AG09309 (cell line): Measurements from ENCODE around the gene KRTAP19-1.
"Not testable (repeated sequence)": the region's sequence is repeated elsewhere in the genome, so short reads cannot be mapped to it uniquely, and the experiment has no call there.

Source experiments
- DNase-seq: peaks from one replicate; pipeline ENCODE4 v3.0.0-alpha.2; 2010; ENCODE audit warnings: low read depth
- H3K4me3 ChIP-seq: 2 replicates; pipeline ENCODE4 v1.5.1; 2011; ENCODE audit warnings: mild to moderate bottlenecking, low read depth, low read length, moderate library complexity; ENCODE audit not compliant: control insufficient read depth
- TF ChIP-seq, protein P1 (sequence below): IDR thresholded peaks from 2 replicates; pipeline ENCODE4 v1.5.1; 2011; ENCODE audit warnings: mild to moderate bottlenecking, low read depth, low read length, inconsistent platforms; ENCODE audit not compliant: insufficient read depth, control insufficient read depth; ENCODE audit errors: missing control alignments

KRTAP19-1 gene

DNA sequence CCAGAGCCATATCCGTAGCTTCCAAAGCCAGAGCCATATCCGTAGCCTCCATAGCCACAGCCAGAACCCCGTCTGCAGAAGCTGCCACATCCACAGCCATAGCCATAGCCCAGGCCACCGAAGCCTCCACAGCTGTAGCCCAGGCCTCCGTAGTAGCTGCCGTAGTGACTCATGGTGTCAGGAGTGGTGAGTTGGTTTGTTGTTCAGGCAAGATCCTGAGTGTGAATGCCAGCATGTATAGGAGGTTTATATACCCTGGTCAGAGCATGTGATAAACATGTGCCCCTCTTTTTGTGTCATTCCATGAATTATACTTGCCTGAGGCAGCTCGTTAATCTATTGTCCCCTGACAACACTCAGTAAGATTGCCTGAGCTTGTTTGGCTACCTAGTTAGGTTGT, at the start of gene KRTAP19-1:
TSS of gene KRTAP19-1 (minus strand) at position 223 of the 400 bp plus-strand sequence. CDS start at position 173, 50 bp downstream.
- TF ChIP-seq, protein P1, sequence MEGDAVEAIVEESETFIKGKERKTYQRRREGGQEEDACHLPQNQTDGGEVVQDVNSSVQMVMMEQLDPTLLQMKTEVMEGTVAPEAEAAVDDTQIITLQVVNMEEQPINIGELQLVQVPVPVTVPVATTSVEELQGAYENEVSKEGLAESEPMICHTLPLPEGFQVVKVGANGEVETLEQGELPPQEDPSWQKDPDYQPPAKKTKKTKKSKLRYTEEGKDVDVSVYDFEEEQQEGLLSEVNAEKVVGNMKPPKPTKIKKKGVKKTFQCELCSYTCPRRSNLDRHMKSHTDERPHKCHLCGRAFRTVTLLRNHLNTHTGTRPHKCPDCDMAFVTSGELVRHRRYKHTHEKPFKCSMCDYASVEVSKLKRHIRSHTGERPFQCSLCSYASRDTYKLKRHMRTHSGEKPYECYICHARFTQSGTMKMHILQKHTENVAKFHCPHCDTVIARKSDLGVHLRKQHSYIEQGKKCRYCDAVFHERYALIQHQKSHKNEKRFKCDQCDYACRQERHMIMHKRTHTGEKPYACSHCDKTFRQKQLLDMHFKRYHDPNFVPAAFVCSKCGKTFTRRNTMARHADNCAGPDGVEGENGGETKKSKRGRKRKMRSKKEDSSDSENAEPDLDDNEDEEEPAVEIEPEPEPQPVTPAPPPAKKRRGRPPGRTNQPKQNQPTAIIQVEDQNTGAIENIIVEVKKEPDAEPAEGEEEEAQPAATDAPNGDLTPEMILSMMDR = no peak
- no peak within 1 kb of the TSS for H3K4me3 ChIP-seq
- DNase-seq = no peak

DNA sequence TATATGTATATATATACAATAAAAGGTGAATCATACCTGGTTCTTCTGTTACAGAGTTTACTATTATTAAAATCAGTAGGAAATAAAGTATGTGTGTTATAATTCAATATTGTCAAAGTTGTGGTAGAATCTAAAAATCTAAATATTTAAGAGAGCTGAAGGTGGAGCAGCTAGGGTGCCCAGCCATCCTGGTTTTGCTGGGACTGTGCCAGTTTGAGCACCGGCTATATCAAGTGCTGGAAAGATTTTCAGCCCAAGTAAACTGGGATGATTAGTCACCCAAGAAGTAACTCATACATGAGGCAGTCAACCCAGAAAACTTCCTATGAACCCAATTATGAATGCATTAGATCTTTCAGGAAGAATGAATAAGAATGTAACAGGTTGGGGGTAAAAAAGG, 38.7 kb upstream of the KRTAP19-1 start:
- no peak for DNase-seq
- no peak overlapping the region for H3K4me3 ChIP-seq
- TF ChIP-seq, protein P1 = no peak

DNA sequence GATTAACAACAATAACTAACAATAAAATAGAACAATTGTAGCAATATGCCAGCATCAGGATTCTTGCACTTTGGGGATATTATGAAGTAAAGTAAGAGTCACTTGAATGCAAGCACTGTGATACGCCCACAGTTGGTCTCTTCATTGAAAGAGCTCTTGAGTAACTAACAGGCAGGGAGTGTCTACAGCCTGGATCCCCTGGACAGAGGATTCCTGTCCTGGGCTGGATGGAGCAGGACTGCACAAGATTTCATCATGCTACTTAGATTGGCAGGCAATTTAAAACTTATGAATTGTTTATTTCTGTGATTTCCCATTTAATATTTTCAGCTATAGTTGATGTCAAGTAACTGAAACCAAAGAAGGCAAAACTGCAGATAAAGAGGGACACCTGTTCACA, 35.5 kb upstream of the KRTAP19-1 start:
- TF ChIP-seq, protein P1 = no peak
- no peak overlapping the region for H3K4me3 ChIP-seq
- no peak for DNase-seq

DNA sequence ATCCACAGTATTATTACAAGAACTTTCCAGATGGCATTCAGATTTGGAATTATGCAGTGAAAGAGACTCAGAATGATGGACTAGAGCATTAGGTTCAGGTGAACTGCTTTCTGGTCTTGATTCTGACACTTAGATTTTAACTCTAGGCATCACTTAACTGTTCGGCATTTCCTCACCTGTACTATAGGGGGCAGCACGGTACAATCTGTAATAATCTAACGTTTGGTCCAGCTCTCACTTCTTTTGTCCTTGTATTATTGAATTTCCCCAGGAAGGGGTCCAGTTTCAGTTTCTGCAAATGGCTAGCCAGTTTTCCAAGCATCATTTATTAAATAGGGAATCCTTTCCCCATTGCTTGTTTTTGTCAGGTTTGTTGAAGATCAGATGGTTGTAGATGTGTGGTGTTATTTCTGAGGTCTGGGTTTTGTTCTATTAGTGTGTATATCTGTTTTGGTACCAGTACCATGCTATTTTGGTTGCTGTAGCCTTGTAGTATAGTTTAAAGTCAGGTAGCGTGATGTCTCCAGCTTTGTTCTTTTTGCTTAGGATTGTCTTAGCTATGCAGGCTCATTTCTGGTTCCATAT, 25.5 kb upstream of the KRTAP19-1 start:
- H3K4me3 ChIP-seq, DNase-seq: not testable (repeated sequence)

DNA sequence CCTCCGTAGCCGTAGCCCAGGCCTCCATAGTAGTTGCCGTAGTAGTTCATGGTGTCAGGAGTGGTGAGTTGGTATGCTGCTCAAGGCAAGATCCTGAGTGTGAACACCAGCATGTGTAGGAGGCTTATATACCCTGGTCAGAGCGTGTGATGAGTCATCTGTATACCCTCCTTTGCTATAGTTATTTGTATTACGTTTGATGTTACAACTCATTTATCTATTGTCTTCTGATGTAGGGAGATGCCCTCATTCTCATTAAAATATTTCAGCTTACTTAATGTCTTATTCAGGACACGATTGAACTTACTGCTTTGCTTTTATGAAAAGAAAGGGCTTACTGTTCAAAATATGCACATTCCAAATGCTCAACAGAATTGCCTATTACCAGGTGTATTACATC, 21.9 kb upstream of the KRTAP19-1 start, which contains the start of gene KRTAP19-5:
TSS of gene KRTAP19-5 (minus strand) at position 101 of the 400 bp plus-strand sequence. CDS start at position 50, 51 bp downstream.
- H3K4me3 ChIP-seq = no peak within 1 kb of the TSS
- no peak for DNase-seq
- TF ChIP-seq, protein P1 = no peak

DNA sequence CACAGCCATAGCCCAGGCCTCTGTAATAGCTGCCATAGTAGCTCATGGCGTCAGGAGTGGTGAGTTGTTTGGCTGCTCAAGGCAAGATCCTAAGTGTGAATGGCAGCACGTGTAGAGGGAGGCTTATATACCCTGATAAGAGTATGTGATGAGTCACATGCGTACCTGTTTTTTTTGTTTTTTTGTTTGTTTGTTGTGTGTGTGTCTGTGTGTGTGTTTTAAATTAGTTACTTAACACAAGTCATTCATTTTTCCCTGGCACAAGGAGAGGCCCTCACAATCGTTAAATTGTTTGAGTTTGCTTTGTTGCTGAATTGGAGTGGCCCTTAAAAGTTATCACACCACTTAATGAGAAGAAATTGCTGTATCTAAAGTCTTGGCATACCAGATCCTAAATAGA, 16.9 kb upstream of the KRTAP19-1 start, which contains the start of gene KRTAP19-4:
TSS of gene KRTAP19-4 (minus strand) at position 101 of the 400 bp plus-strand sequence. CDS start at position 46, 55 bp downstream.
- H3K4me3 ChIP-seq = no peak within 1 kb of the TSS
- DNase-seq = no peak
- TF ChIP-seq, protein P1 = no peak

DNA sequence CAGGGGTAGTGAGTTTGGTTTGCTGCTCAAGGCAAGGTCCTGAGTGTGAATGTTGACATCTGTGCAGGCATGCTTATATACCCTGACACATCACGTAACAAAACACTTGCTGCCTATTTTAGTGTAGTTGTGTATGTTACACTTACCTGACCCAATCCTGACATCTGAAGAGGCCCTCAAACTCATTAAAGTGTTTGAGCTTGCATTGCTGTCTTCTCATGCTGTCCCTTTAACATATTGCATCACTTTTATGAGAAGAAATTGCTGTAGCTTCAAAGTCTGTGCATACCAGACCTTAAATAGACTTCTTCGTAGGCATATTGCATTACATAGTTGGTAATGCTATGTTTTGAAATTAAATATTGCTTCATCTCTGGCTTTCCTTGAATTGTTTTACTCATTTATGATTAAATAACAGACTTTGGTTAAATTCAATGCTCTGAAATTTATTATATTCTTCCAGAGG, 11.8 kb upstream of the KRTAP19-1 start, which contains the start of gene KRTAP19-3:
TSS of gene KRTAP19-3 (minus strand) at position 51 of the 466 bp plus-strand sequence. CDS start 56 bp downstream, outside the sequence.
- DNase-seq = no peak
- TF ChIP-seq, protein P1 = no peak
- H3K4me3 ChIP-seq = no peak within 1 kb of the TSS
